NT2/D1 (cell line): ENCODE data around the gene TSPAN10.
"Not testable (repeated sequence)": the region's sequence is repeated elsewhere in the genome, so short reads cannot be mapped to it uniquely, and the experiment has no call there.

Source experiments
- DNase-seq: peaks from one replicate; pipeline ENCODE4 v3.0.0-alpha.2; 2011; ENCODE audit warnings: low read depth, low spot score
- H3K27me3 ChIP-seq: 2 replicates; pipeline ENCODE4 v1.6.0; 2011; ENCODE audit warnings: mild to moderate bottlenecking; ENCODE audit not compliant: insufficient read length, insufficient read depth
- H3K36me3 ChIP-seq: 2 replicates; pipeline ENCODE4 v1.6.1; 2011; ENCODE audit warnings: mild to moderate bottlenecking, low read length, mixed read lengths; ENCODE audit not compliant: insufficient read depth, insufficient read length
- H3K4me1 ChIP-seq: 2 replicates; pipeline ENCODE4 v1.5.1; 2011; ENCODE audit not compliant: insufficient read depth, insufficient read length
- H3K4me3 ChIP-seq: 2 replicates; pipeline ENCODE4 v1.5.1; 2011; ENCODE audit warnings: low read depth; ENCODE audit not compliant: insufficient read length
- H3K9ac ChIP-seq: 2 replicates; pipeline ENCODE4 v1.6.0; 2011; ENCODE audit warnings: low read depth; ENCODE audit not compliant: insufficient read length
- H3K9me3 ChIP-seq: 2 replicates; pipeline ENCODE4 v1.5.1; 2011; ENCODE audit warnings: mild to moderate bottlenecking, low read length; ENCODE audit not compliant: insufficient read depth
- SUZ12 ChIP-seq: IDR thresholded peaks from 2 replicates; pipeline ENCODE4 v1.6.1; 2011; ENCODE audit not compliant: insufficient read length, insufficient read depth; ENCODE audit errors: extremely low read depth
- YY1 ChIP-seq: IDR thresholded peaks from 2 replicates; pipeline ENCODE4 v1.6.1; 2011; ENCODE audit not compliant: insufficient read length, insufficient read depth
- ZNF274 ChIP-seq: IDR thresholded peaks from 2 replicates; pipeline ENCODE4 v1.6.1; 2011; ENCODE audit warnings: mild to moderate bottlenecking, low read depth, low read length

Gene TSPAN10

GRCh38 chr17:81615401-81615930 lies 21.5 kb upstream of the TSPAN10 start:
- DNase-seq = no peak
- no peak overlapping the region for H3K4me3 ChIP-seq
- H3K27me3 ChIP-seq = no peaks in the 10 kb centered on the region
- H3K9me3 ChIP-seq = peaks cover 12% of the 10 kb centered on the region; the same call in 1 of the 2 replicates
- H3K36me3 ChIP-seq = peaks cover 71% of the 10 kb centered on the region
- H3K4me1 ChIP-seq = no peaks in the 10 kb centered on the region
- no peak for TF ChIP-seq YY1
- no peak for TF ChIP-seq ZNF274
- no peak for TF ChIP-seq SUZ12
- no peak overlapping the region for H3K9ac ChIP-seq

- Histone ChIP-seq H3K9me3 (peaks cover 12% of the 10 kb centered on the region; the same call in 1 of the 2 replicates), H3K9ac (no peak overlapping the region), H3K4me1 (no peaks in the 10 kb centered on the region), H3K36me3 (peaks cover 78% of the 10 kb centered on the region), H3K27me3 (no peaks in the 10 kb centered on the region), H3K4me3 (no peak overlapping the region)
- DNase-seq = no peak
- TF ChIP-seq SUZ12 (no peak), ZNF274 (no peak), YY1 (no peak)
Observed at GRCh38 chr17:81616877-81617276, 20.1 kb upstream of the TSPAN10 start.

- not testable (repeated sequence) for H3K4me3 ChIP-seq, DNase-seq, H3K4me1 ChIP-seq, H3K27me3 ChIP-seq, H3K9ac ChIP-seq
- peaks cover 78% of the 10 kb centered on the region for H3K36me3 ChIP-seq
- peaks cover 12% of the 10 kb centered on the region; the same call in 1 of the 2 replicates for H3K9me3 ChIP-seq
Observed at GRCh38 chr17:81618307-81618706, 18.7 kb upstream of the TSPAN10 start.

- no peak overlapping the region for H3K9ac ChIP-seq
- no peak for TF ChIP-seq YY1
- no peak for TF ChIP-seq SUZ12
- TF ChIP-seq ZNF274 = no peak
- no peaks in the 10 kb centered on the region for H3K4me1 ChIP-seq
- H3K4me3 ChIP-seq = no peak overlapping the region
- H3K27me3 ChIP-seq = no peaks in the 10 kb centered on the region
- peaks cover 81% of the 10 kb centered on the region for H3K36me3 ChIP-seq
- peaks cover 12% of the 10 kb centered on the region; the same call in 1 of the 2 replicates for H3K9me3 ChIP-seq
- no peak for DNase-seq
Observed at GRCh38 chr17:81621494-81622130, 15.4 kb upstream of the TSPAN10 start.

- TF ChIP-seq ZNF274 = no peak
- no peak for TF ChIP-seq SUZ12
- TF ChIP-seq YY1 = no peak
- Histone ChIP-seq H3K4me3 (no peak overlapping the region), H3K27me3 (no peaks in the 10 kb centered on the region), H3K9ac (no peak overlapping the region), H3K4me1 (peaks cover 2% of the 10 kb centered on the region), H3K9me3 (no peaks in the 10 kb centered on the region), H3K36me3 (peaks cover 75% of the 10 kb centered on the region)
- DNase-seq = no peak
Observed at GRCh38 chr17:81630274-81630673, 6.7 kb upstream of the TSPAN10 start.

- H3K9ac ChIP-seq = no peak overlapping the region
- TF ChIP-seq YY1 (no peak), SUZ12 (no peak), ZNF274 (no peak)
- H3K36me3 ChIP-seq = peaks cover 66% of the 10 kb centered on the region
- DNase-seq = no peak
- H3K4me1 ChIP-seq = peaks cover 4% of the 10 kb centered on the region
- H3K9me3 ChIP-seq = no peaks in the 10 kb centered on the region
- no peaks in the 10 kb centered on the region for H3K27me3 ChIP-seq
- H3K4me3 ChIP-seq = no peak overlapping the region
Observed at GRCh38 chr17:81631482-81631881, 5.5 kb upstream of the TSPAN10 start.

- Histone ChIP-seq H3K27me3 (no peaks in the 10 kb centered on the region), H3K4me3 (no peak overlapping the region), H3K4me1 (peaks cover 4% of the 10 kb centered on the region), H3K36me3 (peaks cover 29% of the 10 kb centered on the region), H3K9ac (no peak overlapping the region), H3K9me3 (no peaks in the 10 kb centered on the region)
- DNase-seq = no peak
- TF ChIP-seq SUZ12 = no peak
- TF ChIP-seq ZNF274 = no peak
- no peak for TF ChIP-seq YY1
Observed at GRCh38 chr17:81635431-81635830, 1.6 kb upstream of the TSPAN10 start.
